Neutrophil (primary cell): Measurements from ENCODE around the gene GRK1.

ENCODE experiments used
- H3K27ac ChIP-seq: fragments of 200-600 bp; sonication (generic); 2 replicates; pipeline ENCODE4 v1.5.1; 2016; ENCODE audit warnings: mild to moderate bottlenecking, moderate library complexity
- H3K27me3 ChIP-seq: fragments of 200-600 bp; sonication (generic); 2 replicates; pipeline ENCODE4 v1.6.0; 2016; ENCODE audit warnings: mild to moderate bottlenecking
- H3K36me3 ChIP-seq: fragments of 200-600 bp; sonication (generic); 2 replicates; pipeline ENCODE4 v1.5.1; 2017
- H3K4me1 ChIP-seq, 2 experiments: fragments of 200-600 bp in 1 of 2; sonication (generic) in 1 of 2; 1 replicate in 1 of 2; 2 replicates in 1 of 2; pipeline versions ENCODE4 v1.5.1 to v1.6.1; 2013 to 2016; ENCODE audit warnings: low read depth in 1 of 2, low read length in 1 of 2, mild to moderate bottlenecking in 1 of 2, moderate library complexity in 1 of 2; ENCODE audit not compliant: control insufficient read depth in 1 of 2, insufficient read depth in 1 of 2
- H3K4me3 ChIP-seq, 2 experiments: fragments of 200-600 bp in 1 of 2; sonication (generic) in 1 of 2; 1 replicate in 1 of 2; 2 replicates in 1 of 2; pipeline ENCODE4 v1.5.1; 2013 to 2016; ENCODE audit warnings: low read depth in 1 of 2, low read length in 1 of 2, mild to moderate bottlenecking in 1 of 2, moderate library complexity in 1 of 2
- H3K9me3 ChIP-seq: fragments of 200-600 bp; sonication (generic); 2 replicates; pipeline ENCODE4 v1.5.1; 2016
- CTCF ChIP-seq: fragments of 200-600 bp; sonication (generic); IDR thresholded peaks from 2 replicates; pipeline ENCODE4 v1.5.1; 2016; ENCODE audit warnings: antibody characterized with exemption

Gene GRK1

GRCh38 chr13:113769106-113769505 lies 102.1 kb downstream of the GRK1 start:
- H3K36me3 ChIP-seq = no peaks in the 10 kb centered on the region
- no peak overlapping the region for H3K4me3 ChIP-seq
- H3K9me3 ChIP-seq = no peaks in the 10 kb centered on the region
- no peaks in the 10 kb centered on the region for H3K4me1 ChIP-seq
- peaks cover 5% of the 10 kb centered on the region for H3K27me3 ChIP-seq
- no peak overlapping the region for H3K27ac ChIP-seq
- TF ChIP-seq CTCF = no peak

- TF ChIP-seq CTCF = no peak
These were observed 102.9 kb downstream of the GRK1 start for GRCh38 chr13:113769881-113770280.

GRCh38 chr13:113770441-113770840 lies 103.4 kb downstream of the GRK1 start:
- Histone ChIP-seq H3K4me3 (no peak overlapping the region), H3K36me3 (no peaks in the 10 kb centered on the region), H3K9me3 (no peaks in the 10 kb centered on the region), H3K27me3 (peaks cover 4% of the 10 kb centered on the region), H3K4me1 (no peaks in the 10 kb centered on the region), H3K27ac (no peak overlapping the region)
- no peak for TF ChIP-seq CTCF

More at GRCh38 chr13:113769881-113770280, 102.9 kb downstream of the GRK1 start:
- H3K36me3 ChIP-seq = no peaks in the 10 kb centered on the region
- peaks cover 4% of the 10 kb centered on the region for H3K27me3 ChIP-seq
- H3K27ac ChIP-seq = no peak overlapping the region
- no peaks in the 10 kb centered on the region for H3K9me3 ChIP-seq
- no peaks in the 10 kb centered on the region for H3K4me1 ChIP-seq
- H3K4me3 ChIP-seq = no peak overlapping the region

- Histone ChIP-seq H3K27ac (no peak overlapping the region), H3K36me3 (no peaks in the 10 kb centered on the region), H3K4me3 (no peak overlapping the region), H3K4me1 (no peaks in the 10 kb centered on the region), H3K9me3 (no peaks in the 10 kb centered on the region), H3K27me3 (peaks cover 4% of the 10 kb centered on the region)
- no peak for TF ChIP-seq CTCF
These were observed 103.9 kb downstream of the GRK1 start for GRCh38 chr13:113770937-113771336.

GRCh38 chr13:113771709-113772331 lies 104.8 kb downstream of the GRK1 start:
- Histone ChIP-seq H3K27ac (no peak overlapping the region), H3K9me3 (no peaks in the 10 kb centered on the region), H3K4me1 (no peaks in the 10 kb centered on the region), H3K4me3 (no peak overlapping the region), H3K36me3 (no peaks in the 10 kb centered on the region), H3K27me3 (peaks cover 8% of the 10 kb centered on the region)
- TF ChIP-seq CTCF = no peak
